ENCODE results near the gene LRRC37A3.
"Not testable (repeated sequence)": the region's sequence is repeated elsewhere in the genome, so short reads cannot be mapped to it uniquely, and the experiment has no call there.

LRRC37A3 gene
- 4.1 to 7.6 (median 6.6) reads per million in 3 donors for total RNA-seq

DNA sequence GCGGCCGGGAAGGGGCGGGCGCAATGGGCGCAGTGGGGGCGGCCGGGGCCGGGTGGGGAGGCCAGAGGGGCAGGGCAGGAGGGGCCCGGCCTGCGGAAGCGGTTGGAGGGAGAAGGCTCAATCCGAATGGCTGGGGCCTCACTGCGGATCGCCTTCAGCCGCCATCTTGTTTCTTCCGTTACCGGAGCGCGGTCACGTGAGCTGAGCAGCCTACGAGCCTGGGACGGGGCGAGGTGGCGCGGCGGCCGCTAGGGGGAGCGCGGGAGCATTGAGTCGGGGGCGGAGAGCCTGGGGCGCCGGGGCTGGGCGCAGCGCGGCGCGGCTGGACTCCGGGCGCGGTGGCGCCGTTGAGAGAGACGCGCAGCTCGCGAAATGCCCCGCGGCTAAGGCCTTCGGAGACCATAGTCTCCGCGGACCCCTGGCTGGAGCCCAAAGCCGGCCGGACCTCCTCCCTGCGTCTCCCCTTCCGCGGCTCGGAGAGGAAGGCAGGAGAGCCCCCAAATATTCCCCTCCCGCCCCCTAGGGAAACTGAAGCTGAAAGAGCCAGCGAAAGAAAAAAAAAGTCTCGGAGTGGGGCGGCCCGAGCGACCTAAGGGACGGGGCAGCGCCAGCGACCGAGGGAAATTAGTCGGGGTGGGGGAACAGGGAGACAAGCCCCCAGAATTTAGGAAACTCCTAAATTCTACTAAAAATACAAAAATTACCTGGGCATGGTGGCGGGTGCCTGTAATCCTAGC, at the start of gene LRRC37A3:
Gene LRRC37A3 (minus strand): TSS at position 190 of the 737 bp plus-strand sequence. CDS start 22,221 bp downstream, outside the sequence.
- Histone ChIP-seq H3K4me3 (ENCODE audit: insufficient read depth, low read depth, low read length, poor library complexity, severe bottlenecking) (peak within 1 kb of the TSS; percentile 77), H3K27ac (ENCODE audit: insufficient read depth, low read length, poor library complexity, severe bottlenecking) (peak within 1 kb of the TSS; percentile 84)
- not testable (repeated sequence) for H3K4me1 ChIP-seq (ENCODE audit: control insufficient read depth, insufficient read depth, low read length, poor library complexity, severe bottlenecking); H3K9me3 ChIP-seq (ENCODE audit: control insufficient read depth, low read length); H3K36me3 ChIP-seq (ENCODE audit: control insufficient read depth, insufficient read depth, low read length); H3K27me3 ChIP-seq (replicated peaks; ENCODE audit: control insufficient read depth, insufficient read depth, low read length, poor library complexity, severe bottlenecking)
- peak; percentile 98 for DNase-seq

DNA sequence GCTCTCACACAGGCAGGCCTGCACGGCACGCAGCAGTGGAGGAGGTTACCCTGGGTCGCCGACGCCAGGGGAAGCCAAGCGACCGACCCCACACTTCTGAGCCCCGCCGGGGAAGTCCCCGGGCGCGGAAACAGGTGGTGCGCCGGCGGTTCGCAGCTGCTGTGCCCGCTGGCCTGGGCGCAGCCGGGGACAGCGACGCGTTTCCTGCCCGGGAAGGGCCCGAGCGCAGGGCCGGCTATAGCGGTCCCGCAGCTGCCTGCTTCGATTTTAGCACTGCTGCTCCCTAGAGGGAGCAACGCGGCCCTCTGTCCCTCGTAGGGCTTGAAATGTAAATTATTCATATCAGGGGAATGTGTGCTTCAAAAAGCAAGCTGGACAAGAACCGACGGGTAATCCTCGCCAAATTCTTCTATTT, 46.6 kb upstream of the LRRC37A3 start:
- not testable (repeated sequence) for H3K9me3 ChIP-seq (ENCODE audit: control insufficient read depth, low read length); H3K36me3 ChIP-seq (ENCODE audit: control insufficient read depth, insufficient read depth, low read length); H3K27me3 ChIP-seq (replicated peaks; ENCODE audit: control insufficient read depth, insufficient read depth, low read length, poor library complexity, severe bottlenecking); H3K4me3 ChIP-seq (ENCODE audit: insufficient read depth, low read depth, low read length, poor library complexity, severe bottlenecking)
- DNase-seq, result peak; percentile 87 to 88 (median 87)
- Histone ChIP-seq H3K4me1 (ENCODE audit: control insufficient read depth, insufficient read depth, low read length, poor library complexity, severe bottlenecking) (peaks cover 44% of the 10 kb centered on the region), H3K27ac (ENCODE audit: insufficient read depth, low read length, poor library complexity, severe bottlenecking) (peak overlapping the region; percentile 74)

DNA sequence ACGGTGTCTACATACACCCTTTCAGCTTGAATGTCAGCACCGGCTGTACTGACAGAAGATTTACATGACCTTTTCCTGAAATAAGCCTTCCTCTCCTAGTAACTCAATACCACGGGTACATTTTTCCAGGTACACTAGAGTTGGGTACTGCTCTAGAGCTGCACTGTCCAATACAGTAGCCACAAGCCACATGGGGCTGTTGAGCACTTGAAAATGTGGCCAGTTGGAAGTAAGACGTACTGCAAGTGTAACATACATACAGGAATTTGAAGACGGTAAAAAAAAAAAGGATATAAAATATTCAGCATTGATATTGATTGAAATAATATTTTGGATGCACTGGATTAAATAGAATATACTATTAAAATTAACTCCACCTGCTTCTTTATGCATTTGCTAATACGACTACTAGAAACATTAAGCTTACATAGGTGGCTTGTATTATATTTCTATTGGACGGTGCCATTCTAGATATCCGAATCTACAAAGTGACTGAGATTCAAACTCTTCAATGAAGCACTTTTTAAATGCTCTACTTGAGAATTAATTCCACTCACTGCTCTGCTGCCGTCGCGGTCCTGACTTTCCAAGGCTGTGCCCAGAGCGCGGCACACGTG, 46.1 kb upstream of the LRRC37A3 start:
- not testable (repeated sequence) for H3K4me3 ChIP-seq (ENCODE audit: insufficient read depth, low read depth, low read length, poor library complexity, severe bottlenecking); H3K27me3 ChIP-seq (replicated peaks; ENCODE audit: control insufficient read depth, insufficient read depth, low read length, poor library complexity, severe bottlenecking); DNase-seq; H3K9me3 ChIP-seq (ENCODE audit: control insufficient read depth, low read length); H3K36me3 ChIP-seq (ENCODE audit: control insufficient read depth, insufficient read depth, low read length)
- Histone ChIP-seq H3K27ac (ENCODE audit: insufficient read depth, low read length, poor library complexity, severe bottlenecking) (peak overlapping the region; percentile 49), H3K4me1 (ENCODE audit: control insufficient read depth, insufficient read depth, low read length, poor library complexity, severe bottlenecking) (peaks cover 43% of the 10 kb centered on the region)

DNA sequence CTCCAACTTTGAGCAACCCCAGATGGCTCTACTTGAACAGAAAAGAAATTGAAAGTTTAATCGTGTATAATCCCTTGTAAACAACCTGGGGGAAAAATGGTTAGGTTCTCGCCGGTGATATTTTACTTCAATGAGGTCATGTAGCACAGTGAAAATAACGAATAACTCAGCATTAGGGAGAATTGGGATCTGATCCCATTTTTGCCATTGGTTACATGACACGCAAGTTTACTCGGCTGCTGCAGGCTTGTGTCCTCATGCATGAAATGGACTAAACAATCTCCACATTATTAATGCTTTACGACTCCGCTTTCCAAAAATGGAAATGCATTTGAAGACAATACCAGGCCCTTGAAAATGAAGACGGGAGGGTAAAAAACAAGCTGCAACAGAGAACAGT, 45.5 kb upstream of the LRRC37A3 start:
- Histone ChIP-seq H3K4me3 (ENCODE audit: insufficient read depth, low read depth, low read length, poor library complexity, severe bottlenecking) (no peak overlapping the region), H3K4me1 (ENCODE audit: control insufficient read depth, insufficient read depth, low read length, poor library complexity, severe bottlenecking) (peaks cover 38% of the 10 kb centered on the region), H3K27me3 (replicated peaks; ENCODE audit: control insufficient read depth, insufficient read depth, low read length, poor library complexity, severe bottlenecking) (no peaks in the 10 kb centered on the region), H3K36me3 (ENCODE audit: control insufficient read depth, insufficient read depth, low read length) (no peaks in the 10 kb centered on the region), H3K9me3 (ENCODE audit: control insufficient read depth, low read length) (no peaks in the 10 kb centered on the region), H3K27ac (ENCODE audit: insufficient read depth, low read length, poor library complexity, severe bottlenecking) (peak overlapping the region; percentile 49)
- no peak for DNase-seq

DNA sequence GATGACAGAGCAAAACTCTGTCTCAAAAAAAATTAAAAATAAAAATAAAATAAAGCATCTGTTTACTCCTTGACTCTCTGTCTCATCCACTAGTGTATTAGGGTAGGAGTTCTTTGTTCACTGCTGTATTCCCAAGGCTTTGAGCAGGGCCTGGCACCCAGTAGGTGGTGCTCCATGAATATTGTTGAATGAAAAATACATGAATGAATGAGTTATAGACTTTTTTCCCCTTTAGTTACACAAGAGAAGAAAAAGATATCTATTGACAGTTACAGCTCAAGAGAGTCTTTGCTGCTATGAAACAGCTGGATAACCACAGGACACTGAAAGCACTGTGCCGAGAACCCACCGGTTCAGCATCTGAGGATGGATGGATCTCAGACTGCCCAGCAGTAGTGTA, 44.5 kb upstream of the LRRC37A3 start:
- H3K27me3 ChIP-seq (replicated peaks; ENCODE audit: control insufficient read depth, insufficient read depth, low read length, poor library complexity, severe bottlenecking); DNase-seq; H3K27ac ChIP-seq (ENCODE audit: insufficient read depth, low read length, poor library complexity, severe bottlenecking); H3K4me3 ChIP-seq (ENCODE audit: insufficient read depth, low read depth, low read length, poor library complexity, severe bottlenecking); H3K9me3 ChIP-seq (ENCODE audit: control insufficient read depth, low read length); H3K36me3 ChIP-seq (ENCODE audit: control insufficient read depth, insufficient read depth, low read length): not testable (repeated sequence)
- peaks cover 31% of the 10 kb centered on the region for H3K4me1 ChIP-seq (ENCODE audit: control insufficient read depth, insufficient read depth, low read length, poor library complexity, severe bottlenecking)

DNA sequence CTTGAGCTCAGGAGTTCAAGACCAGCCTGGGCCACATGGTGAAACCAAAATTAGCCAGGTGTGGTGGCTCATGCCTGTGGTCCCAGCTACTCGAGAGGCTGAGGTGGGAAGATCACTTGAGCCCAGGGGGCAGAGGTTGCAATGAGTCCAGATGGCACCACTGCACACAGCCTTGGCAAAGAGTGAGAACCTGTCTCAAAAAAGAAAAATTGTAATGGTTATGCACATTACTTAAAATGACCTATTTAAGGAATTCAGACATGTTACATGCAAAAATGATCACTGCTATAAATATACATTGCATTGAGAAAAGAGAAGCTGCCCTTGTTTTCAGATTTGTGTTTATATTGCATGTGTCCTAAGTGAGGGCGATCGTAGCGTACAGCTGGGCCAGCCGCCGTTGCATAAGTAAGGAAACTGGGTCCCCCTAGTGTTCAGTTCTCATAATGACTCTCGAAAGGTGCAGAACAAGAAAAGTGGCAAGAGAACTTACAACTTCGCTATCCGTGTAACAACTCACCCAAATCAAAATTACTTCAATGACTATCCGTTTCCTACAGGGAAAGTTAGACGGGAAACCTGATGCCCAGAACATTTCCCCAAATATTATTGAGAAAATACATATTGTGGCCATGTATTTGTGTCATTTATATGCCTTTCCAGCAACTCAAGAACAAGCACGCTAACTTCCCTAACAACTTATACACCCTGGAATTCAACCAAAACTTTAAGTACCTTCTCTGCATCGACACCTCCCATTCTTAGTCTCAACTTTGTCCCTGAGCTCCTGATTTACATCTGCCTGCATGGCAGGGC, 42.5 kb upstream of the LRRC37A3 start:
- not testable (repeated sequence) for H3K27me3 ChIP-seq (replicated peaks; ENCODE audit: control insufficient read depth, insufficient read depth, low read length, poor library complexity, severe bottlenecking); H3K27ac ChIP-seq (ENCODE audit: insufficient read depth, low read length, poor library complexity, severe bottlenecking); H3K36me3 ChIP-seq (ENCODE audit: control insufficient read depth, insufficient read depth, low read length); H3K9me3 ChIP-seq (ENCODE audit: control insufficient read depth, low read length); H3K4me3 ChIP-seq (ENCODE audit: insufficient read depth, low read depth, low read length, poor library complexity, severe bottlenecking)
- peak in 1 of 3 donors; percentile 49 for DNase-seq
- H3K4me1 ChIP-seq (ENCODE audit: control insufficient read depth, insufficient read depth, low read length, poor library complexity, severe bottlenecking), result peaks cover 16% of the 10 kb centered on the region

DNA sequence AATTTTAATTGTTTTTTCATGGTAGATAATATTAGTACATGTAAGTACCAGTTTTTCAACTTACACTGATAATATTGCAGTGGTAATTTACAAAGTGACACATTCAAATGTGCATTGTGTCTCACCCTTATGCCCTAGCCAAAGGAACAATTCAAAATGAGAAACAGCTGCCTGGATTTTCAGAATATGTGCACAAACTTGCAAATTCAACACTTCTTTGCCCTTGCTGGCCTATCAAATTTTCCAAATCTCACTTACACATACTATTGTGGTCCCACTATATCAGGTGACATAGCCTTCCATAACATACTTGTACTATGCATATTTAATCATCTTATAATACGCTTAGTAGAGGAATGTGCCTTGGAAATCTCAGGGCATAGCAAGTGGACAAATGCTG, 32.6 kb upstream of the LRRC37A3 start:
- no peaks in the 10 kb centered on the region for H3K4me1 ChIP-seq (ENCODE audit: control insufficient read depth, insufficient read depth, low read length, poor library complexity, severe bottlenecking)
- H3K27me3 ChIP-seq (replicated peaks; ENCODE audit: control insufficient read depth, insufficient read depth, low read length, poor library complexity, severe bottlenecking), result no peaks in the 10 kb centered on the region
- no peak overlapping the region for H3K4me3 ChIP-seq (ENCODE audit: insufficient read depth, low read depth, low read length, poor library complexity, severe bottlenecking)
- H3K36me3 ChIP-seq (ENCODE audit: control insufficient read depth, insufficient read depth, low read length), result no peaks in the 10 kb centered on the region
- DNase-seq, result no peak
- H3K27ac ChIP-seq (ENCODE audit: insufficient read depth, low read length, poor library complexity, severe bottlenecking), result no peak overlapping the region
- H3K9me3 ChIP-seq (ENCODE audit: control insufficient read depth, low read length), result no peaks in the 10 kb centered on the region

DNA sequence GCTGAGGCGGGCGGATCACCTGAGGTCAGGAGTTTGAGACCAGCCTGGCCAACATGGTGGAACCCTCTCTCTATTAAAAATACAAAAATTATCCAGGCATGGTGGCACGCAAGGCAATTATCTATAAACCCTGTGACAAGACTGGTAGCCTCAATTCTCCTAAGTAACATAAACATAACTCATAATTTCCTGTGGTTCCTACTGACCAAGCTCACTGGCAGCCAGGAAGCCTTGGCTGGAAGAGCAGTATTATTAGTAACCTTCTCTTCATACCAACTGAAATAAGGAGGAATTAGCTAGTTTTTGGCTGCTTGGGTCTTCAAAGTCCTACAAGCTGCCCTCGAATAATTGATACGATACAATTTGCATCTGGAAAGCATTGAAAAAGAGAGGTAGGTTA, 31.6 kb upstream of the LRRC37A3 start:
- H3K4me3 ChIP-seq (ENCODE audit: insufficient read depth, low read depth, low read length, poor library complexity, severe bottlenecking), result no peak overlapping the region
- H3K27ac ChIP-seq (ENCODE audit: insufficient read depth, low read length, poor library complexity, severe bottlenecking), result no peak overlapping the region
- H3K27me3 ChIP-seq (replicated peaks; ENCODE audit: control insufficient read depth, insufficient read depth, low read length, poor library complexity, severe bottlenecking), result no peaks in the 10 kb centered on the region
- H3K4me1 ChIP-seq (ENCODE audit: control insufficient read depth, insufficient read depth, low read length, poor library complexity, severe bottlenecking), result no peaks in the 10 kb centered on the region
- no peaks in the 10 kb centered on the region for H3K36me3 ChIP-seq (ENCODE audit: control insufficient read depth, insufficient read depth, low read length)
- no peak for DNase-seq
- H3K9me3 ChIP-seq (ENCODE audit: control insufficient read depth, low read length), result no peaks in the 10 kb centered on the region

DNA sequence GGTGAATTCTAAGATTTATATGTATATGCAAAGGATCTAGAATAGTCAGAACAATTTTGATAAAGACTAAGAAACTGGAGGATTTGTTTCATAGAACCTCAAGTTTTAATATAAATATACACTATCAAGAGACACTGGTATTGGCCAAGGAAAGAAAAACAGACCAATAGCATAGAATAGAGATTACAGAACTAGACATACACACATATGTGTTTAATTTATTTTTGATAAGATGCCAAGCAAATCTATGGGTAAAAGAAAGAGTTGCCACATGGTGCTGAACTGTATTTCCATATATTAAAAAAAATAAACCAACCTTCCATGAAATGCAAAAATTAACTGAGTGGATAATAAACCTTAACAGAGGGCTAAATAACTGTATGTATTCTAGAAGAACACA, 27.9 kb upstream of the LRRC37A3 start:
- no peaks in the 10 kb centered on the region for H3K9me3 ChIP-seq (ENCODE audit: control insufficient read depth, low read length)
- no peak overlapping the region for H3K4me3 ChIP-seq (ENCODE audit: insufficient read depth, low read depth, low read length, poor library complexity, severe bottlenecking)
- no peaks in the 10 kb centered on the region for H3K4me1 ChIP-seq (ENCODE audit: control insufficient read depth, insufficient read depth, low read length, poor library complexity, severe bottlenecking)
- no peaks in the 10 kb centered on the region for H3K36me3 ChIP-seq (ENCODE audit: control insufficient read depth, insufficient read depth, low read length)
- no peaks in the 10 kb centered on the region for H3K27me3 ChIP-seq (replicated peaks; ENCODE audit: control insufficient read depth, insufficient read depth, low read length, poor library complexity, severe bottlenecking)
- DNase-seq, result no peak
- H3K27ac ChIP-seq (ENCODE audit: insufficient read depth, low read length, poor library complexity, severe bottlenecking), result no peak overlapping the region

DNA sequence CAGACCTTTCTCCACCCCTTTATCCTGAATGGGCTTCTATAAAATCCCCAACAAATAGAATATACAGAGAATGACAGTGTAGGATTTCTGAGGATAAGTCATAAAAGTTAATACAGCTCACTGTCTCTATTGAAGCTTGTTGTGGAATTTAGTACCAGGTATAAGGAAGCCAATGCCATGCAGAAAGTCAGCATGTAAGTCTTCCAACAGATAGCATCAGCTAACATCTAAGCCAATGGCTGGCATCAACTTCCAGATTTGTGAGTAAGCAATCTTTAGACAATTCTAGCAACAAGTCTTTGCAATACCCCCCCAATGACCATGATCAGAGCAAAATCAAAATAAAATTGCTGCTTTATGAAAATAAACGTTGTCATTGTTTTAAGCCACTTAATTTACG, 22.5 kb upstream of the LRRC37A3 start:
- H3K27ac ChIP-seq (ENCODE audit: insufficient read depth, low read length, poor library complexity, severe bottlenecking), result no peak overlapping the region
- peaks cover 3% of the 10 kb centered on the region for H3K4me1 ChIP-seq (ENCODE audit: control insufficient read depth, insufficient read depth, low read length, poor library complexity, severe bottlenecking)
- H3K4me3 ChIP-seq (ENCODE audit: insufficient read depth, low read depth, low read length, poor library complexity, severe bottlenecking), result no peak overlapping the region
- no peaks in the 10 kb centered on the region for H3K27me3 ChIP-seq (replicated peaks; ENCODE audit: control insufficient read depth, insufficient read depth, low read length, poor library complexity, severe bottlenecking)
- DNase-seq, result no peak
- H3K36me3 ChIP-seq (ENCODE audit: control insufficient read depth, insufficient read depth, low read length), result no peaks in the 10 kb centered on the region
- no peaks in the 10 kb centered on the region for H3K9me3 ChIP-seq (ENCODE audit: control insufficient read depth, low read length)
